NCI-H2196 treated with DMSO at 0.1 percent for 48 hours (cell line): ENCODE measurements around the gene IAPP.
"Not testable (repeated sequence)": the region's sequence is repeated elsewhere in the genome, so short reads cannot be mapped to it uniquely, and the experiment has no call there.

ENCODE experiments used
- DNase-seq: peaks from one replicate; lab custom pipeline; 2025; ENCODE audit not compliant: unreplicated experiment; lab: John Stamatoyannopoulos, UW

The IAPP gene

GRCh38 chr12:21372602-21373001 lies at the start of gene IAPP:
IAPP (plus strand) TSS chr12:21372902; CDS start chr12:21373352, 450 bp downstream.
- no peak for DNase-seq

GRCh38 chr12:21323736-21324135 lies 49.0 kb upstream of the IAPP start:
- DNase-seq, result no peak

GRCh38 chr12:21324551-21324950 lies 48.2 kb upstream of the IAPP start:
- no peak for DNase-seq

- DNase-seq, result no peak
Observed at GRCh38 chr12:21328578-21328977, 44.1 kb upstream of the IAPP start.

GRCh38 chr12:21330682-21331253 lies 41.9 kb upstream of the IAPP start:
- DNase-seq, result no peak

- DNase-seq, result no peak
Observed at GRCh38 chr12:21334771-21335325, 37.9 kb upstream of the IAPP start, which contains the start of gene SLCO1A2. SLCO1A2 (minus strand) TSS chr12:21334917; CDS start chr12:21334647, 270 bp downstream.

- no peak for DNase-seq
Observed at GRCh38 chr12:21336656-21337055, 36.0 kb upstream of the IAPP start.

- no peak for DNase-seq
Observed at GRCh38 chr12:21337453-21337852, 35.2 kb upstream of the IAPP start.

GRCh38 chr12:21337959-21338744 lies 34.5 kb upstream of the IAPP start:
- no peak for DNase-seq

GRCh38 chr12:21339921-21340320 lies 32.8 kb upstream of the IAPP start:
- DNase-seq, result no peak

- DNase-seq, result no peak
Observed at GRCh38 chr12:21340403-21340802, 32.3 kb upstream of the IAPP start.

- no peak for DNase-seq
Observed at GRCh38 chr12:21341769-21342168, 30.9 kb upstream of the IAPP start.

- no peak for DNase-seq
Observed at GRCh38 chr12:21343636-21344035, 29.1 kb upstream of the IAPP start.

GRCh38 chr12:21346542-21347205 lies 26.0 kb upstream of the IAPP start:
- DNase-seq, result no peak

- DNase-seq, result no peak
Observed at GRCh38 chr12:21350975-21351374, 21.7 kb upstream of the IAPP start.

- DNase-seq, result no peak
Observed at GRCh38 chr12:21353487-21353886, 19.2 kb upstream of the IAPP start.

- DNase-seq, result no peak
Observed at GRCh38 chr12:21353948-21354347, 18.8 kb upstream of the IAPP start.

GRCh38 chr12:21354641-21355040 lies 18.1 kb upstream of the IAPP start:
- DNase-seq, result no peak

GRCh38 chr12:21360632-21361031 lies 12.1 kb upstream of the IAPP start:
- not testable (repeated sequence) for DNase-seq

GRCh38 chr12:21369141-21369980 lies 3.3 kb upstream of the IAPP start:
- no peak for DNase-seq
